ENCODE data around the gene CADM4.
"Not testable (repeated sequence)": the region's sequence is repeated elsewhere in the genome, so short reads cannot be mapped to it uniquely, and the experiment has no call there.

The CADM4 gene

GRCh38 chr19:43589277-43589676, 50.4 kb downstream of the CADM4 start:
- in situ Hi-C loops (cut with HindIII; ENCODE audit: low sequenced_read_pairs): no loop called here

- in situ Hi-C loops (cut with HindIII; ENCODE audit: low sequenced_read_pairs): not testable (repeated sequence)
These were observed 52.6 kb downstream of the CADM4 start for GRCh38 chr19:43587029-43587428.

GRCh38 chr19:43586346-43586745, 53.3 kb downstream of the CADM4 start:
- in situ Hi-C loops (cut with HindIII; ENCODE audit: low sequenced_read_pairs): no loop called here

GRCh38 chr19:43584484-43584883, 55.2 kb downstream of the CADM4 start:
- in situ Hi-C loops (cut with HindIII; ENCODE audit: low sequenced_read_pairs): no loop called here

- in situ Hi-C loops (cut with HindIII; ENCODE audit: low sequenced_read_pairs): no loop called here
These were observed 57.2 kb downstream of the CADM4 start for GRCh38 chr19:43582495-43582894.

- in situ Hi-C loops (cut with HindIII; ENCODE audit: low sequenced_read_pairs): no loop called here
These were observed 58.2 kb downstream of the CADM4 start for GRCh38 chr19:43581467-43581866.

GRCh38 chr19:43578787-43579186, 60.9 kb downstream of the CADM4 start:
- in situ Hi-C loops (cut with HindIII; ENCODE audit: low sequenced_read_pairs): no loop called here

- in situ Hi-C loops (cut with HindIII; ENCODE audit: low sequenced_read_pairs): no loop called here
These were observed 63.4 kb downstream of the CADM4 start for GRCh38 chr19:43575955-43576878.

GRCh38 chr19:43575156-43575950, 64.3 kb downstream of the CADM4 start, which contains the start of the genes PINLYP and XRCC1:
PINLYP (plus strand) TSS chr19:43575801; CDS start chr19:43577192, 1,391 bp downstream.
XRCC1 (minus strand) TSS chr19:43575527; CDS start chr19:43575458, 69 bp downstream.
- in situ Hi-C loops (cut with HindIII; ENCODE audit: low sequenced_read_pairs): no loop called here

GRCh38 chr19:43574424-43575155, 65.1 kb downstream of the CADM4 start:
- in situ Hi-C loops (cut with HindIII; ENCODE audit: low sequenced_read_pairs): no loop called here

All from DLD1 (cell line).